Measurements from ENCODE around the gene SLC49A3.

SLC49A3 gene

GRCh38 chr4:633406-633805 is 55.5 kb downstream of the SLC49A3 start:
- DNase-seq (ENCODE audit: low read depth in 2 of 2), result no peak

GRCh38 chr4:632926-633325 is 56.0 kb downstream of the SLC49A3 start:
- DNase-seq (ENCODE audit: low read depth in 2 of 2), result no peak

DNA sequence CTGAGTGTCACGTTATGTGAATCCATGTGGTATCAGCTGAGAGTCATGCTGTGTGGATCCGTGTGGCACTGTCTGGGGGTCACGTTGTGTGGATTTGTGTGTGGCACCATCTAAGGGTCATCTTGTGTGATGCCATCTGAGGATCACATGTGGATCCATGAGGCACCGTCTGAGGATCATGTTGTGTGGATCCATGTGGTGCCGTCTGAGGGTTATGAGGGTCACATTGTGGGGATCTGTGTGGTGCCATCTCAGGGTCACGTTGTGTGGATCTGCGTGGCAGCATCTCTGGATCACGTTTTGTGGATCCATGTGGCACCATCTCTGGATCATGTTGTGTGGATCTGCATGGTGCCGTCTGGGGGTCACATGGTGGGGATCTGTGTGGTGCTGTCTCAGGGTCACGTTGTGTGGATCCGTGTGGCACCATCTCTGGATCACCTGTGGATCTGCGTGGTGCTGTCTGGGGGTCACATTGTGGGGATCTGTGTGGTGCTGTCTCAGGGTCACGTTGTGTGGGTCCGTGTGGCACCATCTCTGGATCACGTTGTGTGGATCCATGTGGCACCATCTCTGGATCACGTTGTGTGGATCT is 56.7 kb downstream of the SLC49A3 start:
- no peak for DNase-seq (ENCODE audit: low read depth in 2 of 2)

All from stimulated activated CD4-positive, alpha-beta T cell treated with anti-CD3 and anti-CD28 coated beads, Interleukin-1b, Interleukin-23, amount 100 ng/mL, for 1 hour (primary cell).